SK-N-SH treated with all-trans-retinoic acid at 6 μM for 48 hours (cell line): ENCODE results near the gene KREMEN1.

ENCODE experiments used
- ATAC-seq: fragments of 200-7000 bp; cut with Tn5 transposase; 3 replicates; pipeline ENCODE4 v1.9.1; 2020; ENCODE audit warnings: mild to moderate bottlenecking, moderate library complexity
- ARNTL ChIP-seq: fragments of 450-650 bp; formaldehyde crosslinking; IDR thresholded peaks from 2 replicates; pipeline ENCODE4 v1.5.0; 2020; ENCODE audit warnings: low read depth, mild to moderate bottlenecking, moderate library complexity, borderline replicate concordance
- BACH2 ChIP-seq: fragments of 250-450 bp; sonication (Bioruptor Pico); IDR thresholded peaks from 2 replicates; pipeline ENCODE4 v1.9.0; 2021; ENCODE audit warnings: mild to moderate bottlenecking, borderline replicate concordance
- CREB5 ChIP-seq: fragments of 250-450 bp; sonication (Bioruptor Pico); IDR thresholded peaks from 2 replicates; pipeline ENCODE4 v1.5.1; 2020; ENCODE audit warnings: low read depth, mild to moderate bottlenecking, moderate library complexity
- CSRNP3 ChIP-seq: fragments of 250-450 bp; sonication (Bioruptor Pico); IDR thresholded peaks from 2 replicates; pipeline ENCODE4 v1.5.1; 2021; ENCODE audit warnings: mild to moderate bottlenecking, moderate library complexity
- ESRRG ChIP-seq: fragments of 250-450 bp; sonication (Bioruptor Pico); IDR thresholded peaks from 2 replicates; pipeline ENCODE4 v1.6.1; 2021; ENCODE audit warnings: mild to moderate bottlenecking
- GLIS3 ChIP-seq: fragments of 250-450 bp; sonication (Bioruptor Pico); IDR thresholded peaks from 2 replicates; pipeline ENCODE4 v1.5.0; 2020; ENCODE audit warnings: mild to moderate bottlenecking, moderate library complexity
- OSR1 ChIP-seq: fragments of 250-450 bp; sonication (Bioruptor Pico); IDR thresholded peaks from 2 replicates; pipeline ENCODE4 v1.8.0; 2022; ENCODE audit warnings: moderate library complexity, mild to moderate bottlenecking, inconsistent platforms
- PATZ1 ChIP-seq: fragments of 250-450 bp; sonication (Bioruptor Pico); IDR thresholded peaks from 2 replicates; pipeline ENCODE4 v1.8.0; 2020; ENCODE audit warnings: mild to moderate bottlenecking, moderate library complexity, borderline replicate concordance
- PPARA ChIP-seq: fragments of 250-450 bp; sonication (Bioruptor Pico); IDR thresholded peaks from 2 replicates; pipeline ENCODE4 v1.5.0; 2020; ENCODE audit warnings: mild to moderate bottlenecking, borderline replicate concordance
- RARB ChIP-seq: fragments of 250-450 bp; sonication (Bioruptor Pico); IDR thresholded peaks from 2 replicates; pipeline ENCODE4 v1.8.0; 2021; ENCODE audit warnings: mild to moderate bottlenecking, moderate library complexity
- SNAI2 ChIP-seq: fragments of 250-450 bp; sonication (Bioruptor Pico); IDR thresholded peaks from 2 replicates; pipeline ENCODE4 v1.5.0; 2020; ENCODE audit warnings: mild to moderate bottlenecking, moderate library complexity
- TCF4 ChIP-seq: fragments of 250-450 bp; sonication (Bioruptor Pico); IDR thresholded peaks from 2 replicates; pipeline ENCODE4 v1.8.0; 2021; ENCODE audit warnings: mild to moderate bottlenecking, moderate library complexity, borderline replicate concordance
- TOX ChIP-seq: fragments of 250-450 bp; sonication (Bioruptor Pico); IDR thresholded peaks from 2 replicates; pipeline ENCODE4 v1.8.0; 2021; ENCODE audit warnings: mild to moderate bottlenecking, moderate library complexity, borderline replicate concordance
- TSHZ2 ChIP-seq: fragments of 250-450 bp; sonication (Bioruptor Pico); IDR thresholded peaks from 2 replicates; pipeline ENCODE4 v1.5.0; 2020; ENCODE audit warnings: mild to moderate bottlenecking, moderate library complexity
- ZC3H10 ChIP-seq: fragments of 250-450 bp; sonication (Bioruptor Pico); IDR thresholded peaks from 2 replicates; pipeline ENCODE4 v1.5.1; 2021; ENCODE audit warnings: mild to moderate bottlenecking, moderate library complexity
- ZFP30 ChIP-seq: fragments of 450-650 bp; formaldehyde crosslinking; IDR thresholded peaks from 2 replicates; pipeline ENCODE4 v1.5.0; 2022; ENCODE audit warnings: mild to moderate bottlenecking, moderate library complexity
- ZNF565 ChIP-seq: fragments of 450-650 bp; formaldehyde crosslinking; conservative IDR thresholded peaks from 2 replicates; pipeline ENCODE4 v1.5.0; 2020; ENCODE audit warnings: low read depth, mild to moderate bottlenecking, moderate library complexity
- ZNF70 ChIP-seq: fragments of 450-650 bp; formaldehyde crosslinking; IDR thresholded peaks from 2 replicates; pipeline ENCODE4 v1.5.0; 2020; ENCODE audit warnings: mild to moderate bottlenecking, moderate library complexity
- ZNF8 ChIP-seq: fragments of 450-650 bp; formaldehyde crosslinking; IDR thresholded peaks from 2 replicates; pipeline ENCODE4 v1.5.0; 2020; ENCODE audit warnings: mild to moderate bottlenecking, moderate library complexity
- TF ChIP-seq, protein P1 (sequence below): fragments of 250-450 bp; sonication (Bioruptor Pico); IDR thresholded peaks from 2 replicates; pipeline ENCODE4 v1.8.0; 2021; ENCODE audit warnings: low read depth, mild to moderate bottlenecking, moderate library complexity, borderline replicate concordance

The KREMEN1 gene

DNA sequence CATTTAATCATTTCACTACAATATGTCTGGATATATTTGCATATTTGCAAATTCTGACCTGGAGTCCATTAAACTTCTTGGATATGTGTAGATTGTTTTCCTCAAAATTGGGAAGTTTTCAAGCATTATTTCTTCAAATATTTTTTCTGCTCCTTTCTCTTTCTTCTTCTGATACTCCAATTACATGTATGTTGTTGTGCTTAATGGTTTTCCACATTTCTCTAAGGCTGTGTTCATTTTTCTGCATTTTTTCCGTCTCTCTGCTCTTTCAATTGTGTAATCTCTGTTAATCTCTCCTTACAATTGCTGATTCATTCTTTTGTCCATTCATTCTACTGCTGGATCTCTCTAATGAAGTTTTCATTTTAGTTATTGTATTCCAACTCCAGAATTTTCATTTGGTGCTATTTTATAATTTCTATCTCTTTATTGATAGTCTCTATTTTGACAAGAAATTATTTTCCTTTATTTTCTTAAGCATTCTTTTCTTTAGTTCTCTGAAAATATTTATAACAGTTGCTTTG is 102.5 kb downstream of the KREMEN1 start:
- no peak for TF ChIP-seq OSR1 (CRISPR knock-in tag)
- TF ChIP-seq ZFP30 = no peak
- TF ChIP-seq ZNF565 = no peak
- no peak for TF ChIP-seq PPARA (CRISPR knock-in tag)
- TF ChIP-seq ZC3H10 (CRISPR knock-in tag) = no peak
- no peak for TF ChIP-seq ARNTL (CRISPR knock-in tag)
- TF ChIP-seq TSHZ2 (CRISPR knock-in tag) = no peak
- no peak for ATAC-seq

GRCh38 chr22:29183971-29184848 is 111.4 kb downstream of the KREMEN1 start:
- TF ChIP-seq ESRRG (no peak), OSR1 (CRISPR knock-in tag) (no peak), TSHZ2 (CRISPR knock-in tag) (no peak), TCF4 (CRISPR knock-in tag) (no peak), CSRNP3 (CRISPR knock-in tag) (no peak), CREB5 (CRISPR knock-in tag) (no peak), SNAI2 (CRISPR knock-in tag) (no peak), ARNTL (CRISPR knock-in tag) (no peak), ZNF70 (CRISPR knock-in tag) (no peak), BACH2 (no peak), RARB (CRISPR knock-in tag) (no peak), GLIS3 (CRISPR knock-in tag) (no peak), PPARA (CRISPR knock-in tag) (no peak), TOX (CRISPR knock-in tag) (no peak), ZNF8 (CRISPR knock-in tag) (no peak), ZNF565 (no peak), PATZ1 (CRISPR knock-in tag) (no peak)
- TF ChIP-seq, protein P1, sequence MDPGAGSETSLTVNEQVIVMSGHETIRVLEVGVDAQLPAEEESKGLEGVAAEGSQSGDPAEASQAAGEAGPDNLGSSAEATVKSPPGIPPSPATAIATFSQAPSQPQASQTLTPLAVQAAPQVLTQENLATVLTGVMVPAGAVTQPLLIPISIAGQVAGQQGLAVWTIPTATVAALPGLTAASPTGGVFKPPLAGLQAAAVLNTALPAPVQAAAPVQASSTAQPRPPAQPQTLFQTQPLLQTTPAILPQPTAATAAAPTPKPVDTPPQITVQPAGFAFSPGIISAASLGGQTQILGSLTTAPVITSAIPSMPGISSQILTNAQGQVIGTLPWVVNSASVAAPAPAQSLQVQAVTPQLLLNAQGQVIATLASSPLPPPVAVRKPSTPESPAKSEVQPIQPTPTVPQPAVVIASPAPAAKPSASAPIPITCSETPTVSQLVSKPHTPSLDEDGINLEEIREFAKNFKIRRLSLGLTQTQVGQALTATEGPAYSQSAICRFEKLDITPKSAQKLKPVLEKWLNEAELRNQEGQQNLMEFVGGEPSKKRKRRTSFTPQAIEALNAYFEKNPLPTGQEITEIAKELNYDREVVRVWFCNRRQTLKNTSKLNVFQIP = no peak

More at GRCh38 chr22:29183971-29184848, 111.4 kb downstream of the KREMEN1 start:
- ATAC-seq = no peak
